ENCODE measurements around the gene TRMT11.
"Not testable (repeated sequence)": the region's sequence is repeated elsewhere in the genome, so short reads cannot be mapped to it uniquely, and the experiment has no call there.

Gene TRMT11

DNA sequence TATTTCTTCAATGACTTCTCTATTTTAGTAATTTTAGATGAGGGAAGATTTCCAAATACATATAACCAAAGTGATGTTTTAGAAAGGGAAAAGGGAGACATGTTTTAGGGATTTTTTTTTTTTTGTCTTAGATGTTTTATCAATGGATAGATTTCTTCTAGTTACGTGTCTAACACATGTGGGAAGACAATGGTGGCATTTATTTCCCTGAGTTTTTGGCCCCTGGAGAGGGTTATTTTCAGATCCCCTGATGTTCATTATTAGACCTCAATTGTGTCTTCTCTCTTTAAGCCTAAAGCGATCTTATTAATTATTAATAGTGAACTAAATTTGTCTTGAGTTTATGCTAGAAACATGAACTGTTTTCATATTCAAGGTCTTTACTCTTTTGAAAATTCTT is 30.3 kb downstream of the TRMT11 start:
- no peak overlapping the region for H3K9ac ChIP-seq (ENCODE audit: low read length in 5 of 5)
- no peak overlapping the region for H3K4me3 ChIP-seq (ENCODE audit: low read depth in 1 of 5, low read length in 5 of 5)
- H3K36me3 ChIP-seq (ENCODE audit: control insufficient read depth in 5 of 5, insufficient read depth in 5 of 5, low read length in 5 of 5) = peaks cover 39 to 66% (median 55%) of the 10 kb centered on the region in 5 donors
- H3K27ac ChIP-seq (ENCODE audit: low read depth, low read length) = no peak overlapping the region
- no peaks in the 10 kb centered on the region for H3K27me3 ChIP-seq (ENCODE audit: control insufficient read depth in 5 of 5, insufficient read depth in 4 of 5, low read length in 5 of 5)
- no peaks in the 10 kb centered on the region for H3K4me1 ChIP-seq (ENCODE audit: control insufficient read depth in 5 of 5, insufficient read depth in 5 of 5, low read length in 5 of 5)
- H3K9me3 ChIP-seq (ENCODE audit: control insufficient read depth in 5 of 5, low read length in 5 of 5) = no peaks in the 10 kb centered on the region

DNA sequence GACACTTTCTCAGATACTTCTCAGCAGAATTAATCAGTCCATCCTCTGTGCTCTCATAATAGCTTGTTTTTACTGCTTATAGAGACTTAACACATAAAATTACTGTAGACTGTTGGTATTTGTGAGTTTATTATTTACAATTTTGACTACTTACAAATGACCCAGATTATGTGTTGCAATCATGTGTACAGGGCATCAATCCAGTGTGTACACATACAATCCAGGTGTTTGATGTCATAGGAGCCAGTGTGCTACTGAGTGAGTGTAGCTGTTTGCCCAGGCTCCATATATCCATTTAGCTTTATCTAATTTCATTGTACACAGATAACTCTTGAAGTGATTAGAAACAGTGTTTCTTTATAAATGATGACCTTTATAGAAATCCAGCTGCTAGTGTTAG is 31.3 kb downstream of the TRMT11 start:
- Histone ChIP-seq H3K4me3 (ENCODE audit: low read depth in 1 of 5, low read length in 5 of 5) (no peak overlapping the region), H3K27ac (ENCODE audit: low read depth, low read length) (no peak overlapping the region), H3K9me3 (ENCODE audit: control insufficient read depth in 5 of 5, low read length in 5 of 5) (no peaks in the 10 kb centered on the region), H3K4me1 (ENCODE audit: control insufficient read depth in 5 of 5, insufficient read depth in 5 of 5, low read length in 5 of 5) (no peaks in the 10 kb centered on the region), H3K9ac (ENCODE audit: low read length in 5 of 5) (no peak overlapping the region), H3K36me3 (ENCODE audit: control insufficient read depth in 5 of 5, insufficient read depth in 5 of 5, low read length in 5 of 5) (peaks cover 38 to 67% (median 49%) of the 10 kb centered on the region in 5 donors), H3K27me3 (ENCODE audit: control insufficient read depth in 5 of 5, insufficient read depth in 4 of 5, low read length in 5 of 5) (no peaks in the 10 kb centered on the region)

DNA sequence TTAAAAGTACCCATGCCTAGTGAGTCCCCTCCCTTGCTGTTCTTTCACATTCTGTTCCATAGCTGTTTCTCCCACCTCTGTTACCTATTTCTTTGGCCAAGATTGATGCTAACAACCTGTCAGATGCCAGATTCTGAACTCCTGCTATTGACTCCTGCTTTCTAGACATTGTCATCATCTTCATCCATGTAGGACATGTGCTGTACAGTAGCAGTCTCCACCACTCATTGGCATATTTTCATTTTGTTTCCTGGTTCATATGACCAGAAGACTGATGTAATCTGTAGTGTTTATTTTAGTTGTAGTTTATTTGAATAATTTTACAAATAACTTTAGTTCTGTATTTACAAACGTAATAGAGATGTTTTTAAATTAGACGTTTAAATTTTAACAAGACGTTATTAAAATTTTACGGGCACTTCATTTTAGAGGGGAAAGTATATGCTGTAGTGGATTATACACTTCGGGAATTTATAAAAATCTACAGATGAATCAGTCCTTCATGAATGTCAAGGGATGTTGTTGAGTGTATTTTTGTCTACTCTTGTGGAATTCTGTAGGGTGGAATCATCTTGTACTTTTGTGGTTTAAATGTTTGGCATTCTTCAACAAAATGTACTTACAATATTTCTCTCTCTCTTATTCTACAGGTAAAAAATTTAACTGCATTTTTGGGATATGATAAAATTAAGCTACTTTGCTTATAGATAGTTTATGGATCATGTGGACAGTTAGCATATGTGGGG is 34.1 kb downstream of the TRMT11 start:
- Histone ChIP-seq H3K27ac (ENCODE audit: low read depth, low read length) (no peak overlapping the region), H3K36me3 (ENCODE audit: control insufficient read depth in 5 of 5, insufficient read depth in 5 of 5, low read length in 5 of 5) (peaks cover 26 to 53% (median 50%) of the 10 kb centered on the region in 5 donors)

GRCh38 chr6:126023474-126023873 is 37.1 kb downstream of the TRMT11 start:
- H3K4me3 ChIP-seq (ENCODE audit: low read depth in 1 of 5, low read length in 5 of 5); H3K9me3 ChIP-seq (ENCODE audit: control insufficient read depth in 5 of 5, low read length in 5 of 5); H3K4me1 ChIP-seq (ENCODE audit: control insufficient read depth in 5 of 5, insufficient read depth in 5 of 5, low read length in 5 of 5); H3K27me3 ChIP-seq (ENCODE audit: control insufficient read depth in 5 of 5, insufficient read depth in 4 of 5, low read length in 5 of 5); H3K27ac ChIP-seq (ENCODE audit: low read depth, low read length); H3K9ac ChIP-seq (ENCODE audit: low read length in 5 of 5): not testable (repeated sequence)
- peaks cover 22 to 51% (median 36%) of the 10 kb centered on the region in 5 donors for H3K36me3 ChIP-seq (ENCODE audit: control insufficient read depth in 5 of 5, insufficient read depth in 5 of 5, low read length in 5 of 5)

More for the DNA sequence above, 34.1 kb downstream of the TRMT11 start:
- no peak overlapping the region for H3K4me3 ChIP-seq (ENCODE audit: low read depth in 1 of 5, low read length in 5 of 5)
- no peak overlapping the region for H3K9ac ChIP-seq (ENCODE audit: low read length in 5 of 5)
- no peaks in the 10 kb centered on the region for H3K9me3 ChIP-seq (ENCODE audit: control insufficient read depth in 5 of 5, low read length in 5 of 5)
- no peaks in the 10 kb centered on the region for H3K4me1 ChIP-seq (ENCODE audit: control insufficient read depth in 5 of 5, insufficient read depth in 5 of 5, low read length in 5 of 5)
- no peaks in the 10 kb centered on the region for H3K27me3 ChIP-seq (ENCODE audit: control insufficient read depth in 5 of 5, insufficient read depth in 4 of 5, low read length in 5 of 5)

DNA sequence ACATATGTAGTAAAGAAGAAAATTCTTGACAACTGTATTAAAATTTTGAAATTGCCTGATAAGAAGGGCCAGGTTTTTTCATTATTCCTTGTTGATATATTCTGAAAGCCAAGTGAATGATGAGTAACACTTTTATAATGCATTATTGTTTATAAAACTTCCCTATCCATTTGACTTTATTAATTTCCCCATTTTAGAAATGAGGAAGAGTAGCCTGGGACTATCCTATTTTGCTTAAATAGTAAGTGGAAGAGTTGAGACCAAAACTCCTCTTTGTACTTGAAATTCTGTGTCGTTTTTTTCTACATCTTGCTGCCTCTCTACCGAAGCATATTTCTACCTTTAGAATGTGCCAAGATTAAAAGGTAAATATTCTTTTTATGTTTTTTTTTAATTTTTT is 39.7 kb downstream of the TRMT11 start:
- H3K27me3 ChIP-seq (ENCODE audit: control insufficient read depth in 5 of 5, insufficient read depth in 4 of 5, low read length in 5 of 5) = no peaks in the 10 kb centered on the region
- no peak overlapping the region for H3K9ac ChIP-seq (ENCODE audit: low read length in 5 of 5)
- H3K4me3 ChIP-seq (ENCODE audit: low read depth in 1 of 5, low read length in 5 of 5) = no peak overlapping the region
- no peaks in the 10 kb centered on the region for H3K9me3 ChIP-seq (ENCODE audit: control insufficient read depth in 5 of 5, low read length in 5 of 5)
- no peaks in the 10 kb centered on the region for H3K4me1 ChIP-seq (ENCODE audit: control insufficient read depth in 5 of 5, insufficient read depth in 5 of 5, low read length in 5 of 5)
- peaks cover 20 to 43% (median 25%) of the 10 kb centered on the region in 5 donors for H3K36me3 ChIP-seq (ENCODE audit: control insufficient read depth in 5 of 5, insufficient read depth in 5 of 5, low read length in 5 of 5)
- no peak overlapping the region for H3K27ac ChIP-seq (ENCODE audit: low read depth, low read length)

GRCh38 chr6:126027601-126028000 is 41.3 kb downstream of the TRMT11 start:
- no peaks in the 10 kb centered on the region for H3K4me1 ChIP-seq (ENCODE audit: control insufficient read depth in 5 of 5, insufficient read depth in 5 of 5, low read length in 5 of 5)
- no peaks in the 10 kb centered on the region for H3K9me3 ChIP-seq (ENCODE audit: control insufficient read depth in 5 of 5, low read length in 5 of 5)
- peaks cover 8 to 42% (median 13%) of the 10 kb centered on the region in 5 donors for H3K36me3 ChIP-seq (ENCODE audit: control insufficient read depth in 5 of 5, insufficient read depth in 5 of 5, low read length in 5 of 5)
- no peak overlapping the region for H3K27ac ChIP-seq (ENCODE audit: low read depth, low read length)
- H3K9ac ChIP-seq (ENCODE audit: low read length in 5 of 5) = no peak overlapping the region
- H3K27me3 ChIP-seq (ENCODE audit: control insufficient read depth in 5 of 5, insufficient read depth in 4 of 5, low read length in 5 of 5) = no peaks in the 10 kb centered on the region
- no peak overlapping the region for H3K4me3 ChIP-seq (ENCODE audit: low read depth in 1 of 5, low read length in 5 of 5)

DNA sequence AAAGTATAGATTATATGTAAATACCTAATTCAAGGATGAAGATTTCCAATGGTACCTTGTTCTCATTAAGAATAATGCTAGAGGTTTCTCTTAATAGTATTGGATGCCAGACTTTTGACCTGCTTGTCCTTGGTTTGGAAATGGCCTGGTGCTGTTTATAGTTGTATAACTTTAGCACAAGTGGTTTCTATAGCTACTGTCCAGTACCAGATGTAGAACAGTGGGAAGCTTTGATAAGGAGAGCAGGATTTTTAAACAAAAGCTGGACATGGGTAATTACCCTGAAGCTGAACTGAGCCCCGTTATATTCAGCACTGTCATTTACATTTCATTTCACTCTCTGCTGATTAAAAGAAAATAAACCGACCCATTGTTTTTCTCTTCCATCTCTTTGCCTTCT is 43.7 kb downstream of the TRMT11 start:
- no peak overlapping the region for H3K27ac ChIP-seq (ENCODE audit: low read depth, low read length)
- peaks cover 0 to 22% (median 3%) of the 10 kb centered on the region in 5 donors for H3K36me3 ChIP-seq (ENCODE audit: control insufficient read depth in 5 of 5, insufficient read depth in 5 of 5, low read length in 5 of 5)
- H3K27me3 ChIP-seq (ENCODE audit: control insufficient read depth in 5 of 5, insufficient read depth in 4 of 5, low read length in 5 of 5) = no peaks in the 10 kb centered on the region
- H3K9me3 ChIP-seq (ENCODE audit: control insufficient read depth in 5 of 5, low read length in 5 of 5) = no peaks in the 10 kb centered on the region
- no peak overlapping the region for H3K4me3 ChIP-seq (ENCODE audit: low read depth in 1 of 5, low read length in 5 of 5)
- peaks cover 0 to 8% (median 0%) of the 10 kb centered on the region in 5 donors for H3K4me1 ChIP-seq (ENCODE audit: control insufficient read depth in 5 of 5, insufficient read depth in 5 of 5, low read length in 5 of 5)
- H3K9ac ChIP-seq (ENCODE audit: low read length in 5 of 5) = no peak overlapping the region

GRCh38 chr6:126033696-126034095 is 47.4 kb downstream of the TRMT11 start:
- Histone ChIP-seq H3K27me3 (ENCODE audit: control insufficient read depth in 5 of 5, insufficient read depth in 4 of 5, low read length in 5 of 5) (no peaks in the 10 kb centered on the region), H3K9ac (ENCODE audit: low read length in 5 of 5) (no peak overlapping the region), H3K36me3 (ENCODE audit: control insufficient read depth in 5 of 5, insufficient read depth in 5 of 5, low read length in 5 of 5) (peaks cover 0 to 18% (median 5%) of the 10 kb centered on the region in 5 donors), H3K4me3 (ENCODE audit: low read depth in 1 of 5, low read length in 5 of 5) (no peak overlapping the region), H3K4me1 (ENCODE audit: control insufficient read depth in 5 of 5, insufficient read depth in 5 of 5, low read length in 5 of 5) (peaks cover 0 to 8% (median 0%) of the 10 kb centered on the region in 5 donors), H3K27ac (ENCODE audit: low read depth, low read length) (no peak overlapping the region), H3K9me3 (ENCODE audit: control insufficient read depth in 5 of 5, low read length in 5 of 5) (no peaks in the 10 kb centered on the region)

- no peak overlapping the region for H3K27ac ChIP-seq (ENCODE audit: low read depth, low read length)
- no peaks in the 10 kb centered on the region for H3K9me3 ChIP-seq (ENCODE audit: control insufficient read depth in 5 of 5, low read length in 5 of 5)
- no peak overlapping the region for H3K9ac ChIP-seq (ENCODE audit: low read length in 5 of 5)
- peaks cover 0 to 8% (median 0%) of the 10 kb centered on the region in 5 donors for H3K4me1 ChIP-seq (ENCODE audit: control insufficient read depth in 5 of 5, insufficient read depth in 5 of 5, low read length in 5 of 5)
- peaks cover 3 to 18% (median 5%) of the 10 kb centered on the region in 5 donors for H3K36me3 ChIP-seq (ENCODE audit: control insufficient read depth in 5 of 5, insufficient read depth in 5 of 5, low read length in 5 of 5)
- H3K27me3 ChIP-seq (ENCODE audit: control insufficient read depth in 5 of 5, insufficient read depth in 4 of 5, low read length in 5 of 5) = no peaks in the 10 kb centered on the region
- H3K4me3 ChIP-seq (ENCODE audit: low read depth in 1 of 5, low read length in 5 of 5) = no peak overlapping the region
These were observed 48.3 kb downstream of the TRMT11 start for GRCh38 chr6:126034656-126035055.

GRCh38 chr6:126035764-126036163 is 49.4 kb downstream of the TRMT11 start:
- Histone ChIP-seq H3K9me3 (ENCODE audit: control insufficient read depth in 5 of 5, low read length in 5 of 5) (no peaks in the 10 kb centered on the region), H3K4me3 (ENCODE audit: low read depth in 1 of 5, low read length in 5 of 5) (no peak overlapping the region), H3K27me3 (ENCODE audit: control insufficient read depth in 5 of 5, insufficient read depth in 4 of 5, low read length in 5 of 5) (no peaks in the 10 kb centered on the region), H3K9ac (ENCODE audit: low read length in 5 of 5) (no peak overlapping the region), H3K27ac (ENCODE audit: low read depth, low read length) (no peak overlapping the region), H3K4me1 (ENCODE audit: control insufficient read depth in 5 of 5, insufficient read depth in 5 of 5, low read length in 5 of 5) (peaks cover 0 to 8% (median 0%) of the 10 kb centered on the region in 5 donors), H3K36me3 (ENCODE audit: control insufficient read depth in 5 of 5, insufficient read depth in 5 of 5, low read length in 5 of 5) (peaks cover 3 to 16% (median 4%) of the 10 kb centered on the region in 5 donors)

All from subcutaneous abdominal adipose tissue (tissue), 5 donors.